ENCODE measurements around the gene ZNF512B.

GRCh38 chr20:64015635-64016034 lies 45.9 kb upstream of the ZNF512B start:
- no peak for TF ChIP-seq POLR2A (IDR thresholded peaks at IDR 0.05; ENCODE audit: low read depth, low read length)
- no peak for TF ChIP-seq POU2F2 (IDR thresholded peaks at IDR 0.05; ENCODE audit: low read depth, low read length)
- no peak for TF ChIP-seq POLR2AphosphoS5 (IDR thresholded peaks at IDR 0.05; ENCODE audit: low read depth, low read length)
- no peak for TF ChIP-seq SPI1 (IDR thresholded peaks at IDR 0.05; ENCODE audit: low read depth, low read length)
- no peak for TF ChIP-seq TAF1 (IDR thresholded peaks at IDR 0.05; ENCODE audit: low read depth, low read length)
